GM21390 (cell line): ENCODE data around the gene PPP1R3D.
A peak's percentile ranks its signal among the peaks of the same experiment; 100 is the strongest.

Source experiments
- ATAC-seq: cut with Tn5 transposase; IDR thresholded peaks from one replicate; pipeline ENCODE4 v1.9.1; 2021; ENCODE audit not compliant: unreplicated experiment

Gene PPP1R3D

GRCh38 chr20:59948828-59949720, 9.0 kb upstream of the PPP1R3D start:
- no peak for ATAC-seq

- ATAC-seq, result no peak
Measured at GRCh38 chr20:59948212-59948611, 8.1 kb upstream of the PPP1R3D start.

- no peak for ATAC-seq
Measured at GRCh38 chr20:59947376-59947775, 7.3 kb upstream of the PPP1R3D start.

- no peak for ATAC-seq
Measured at GRCh38 chr20:59945731-59946130, 5.6 kb upstream of the PPP1R3D start.

- ATAC-seq, result no peak
Measured at GRCh38 chr20:59945175-59945574, 5.1 kb upstream of the PPP1R3D start.

- no peak for ATAC-seq
Measured at GRCh38 chr20:59944726-59945125, 4.6 kb upstream of the PPP1R3D start.

- no peak for ATAC-seq
Measured at GRCh38 chr20:59942245-59942644, 2.1 kb upstream of the PPP1R3D start.

GRCh38 chr20:59940956-59941294, 820 bp upstream of the PPP1R3D start:
- ATAC-seq, result no peak

GRCh38 chr20:59939879-59940128, 301 bp downstream of the PPP1R3D start:
- peak; percentile 34 for ATAC-seq

GRCh38 chr20:59939052-59939878, 840 bp downstream of the PPP1R3D start:
- peak; percentile 32 for ATAC-seq

GRCh38 chr20:59938696-59939051, 1.4 kb downstream of the PPP1R3D start:
- no peak for ATAC-seq

- ATAC-seq, result no peak
Measured at GRCh38 chr20:59938221-59938620, 1.9 kb downstream of the PPP1R3D start.

- no peak for ATAC-seq
Measured at GRCh38 chr20:59937150-59937549, 3.0 kb downstream of the PPP1R3D start.

GRCh38 chr20:59936409-59936808, 3.7 kb downstream of the PPP1R3D start:
- no peak for ATAC-seq

- no peak for ATAC-seq
Measured at GRCh38 chr20:59935457-59936185, 4.5 kb downstream of the PPP1R3D start.

GRCh38 chr20:59933849-59934585, 6.1 kb downstream of the PPP1R3D start:
- peak; percentile 85 for ATAC-seq

GRCh38 chr20:59933296-59933848, 6.7 kb downstream of the PPP1R3D start, which contains the start of gene SYCP2:
SYCP2 (minus strand) TSS chr20:59933637; CDS start chr20:59922413, 11,224 bp downstream.
- no peak for ATAC-seq

GRCh38 chr20:59932616-59933295, 7.3 kb downstream of the PPP1R3D start:
- ATAC-seq, result no peak

GRCh38 chr20:59931511-59932312, 8.4 kb downstream of the PPP1R3D start:
- no peak for ATAC-seq
